Breast epithelium (tissue), 3 donors: Measurements from ENCODE around the gene UBA3.

ENCODE experiments used
- CTCF ChIP-seq, 3 donors: fragments of 450-650 bp; IDR thresholded peaks; one replicate each; pipeline ENCODE4 v1.5.1; 2016 to 2017; ENCODE audit warnings: antibody characterized with exemption in 3 of 3, mild to moderate bottlenecking in 3 of 3, moderate library complexity in 3 of 3
- POLR2A ChIP-seq: fragments of 450-650 bp; IDR thresholded peaks from one replicate; pipeline ENCODE4 v1.6.1; 2016; ENCODE audit warnings: antibody characterized with exemption, mild to moderate bottlenecking, moderate library complexity
- POLR2AphosphoS5 ChIP-seq, 3 donors: sonication (generic); formaldehyde crosslinking; IDR thresholded peaks; one replicate each; pipeline ENCODE4 v1.6.1; 2017; ENCODE audit warnings: antibody characterized with exemption in 3 of 3

GRCh38 chr3:69058180-69058946 lies 21.8 kb downstream of the UBA3 start:
- no peak for TF ChIP-seq CTCF (IDR thresholded peaks at IDR 0.05)
- TF ChIP-seq POLR2A = no peak
- no peak for TF ChIP-seq POLR2AphosphoS5 (IDR thresholded peaks at IDR 0.05)
